CD4-positive, alpha-beta T cell (primary cell): ENCODE data around the gene IFNW1. TPM values are rescaled to one million over a fixed set of nuclear protein-coding genes. Genes with fewer than 3 reads are reported as not detected.
"Not testable (repeated sequence)": the region's sequence is repeated elsewhere in the genome, so short reads cannot be mapped to it uniquely, and the experiment has no call there.

ENCODE experiments used
- ATAC-seq: fragments of 200-7000 bp; cut with Tn5 transposase; one replicate; pipeline ENCODE4 v1.10.0; 2022; ENCODE audit warnings: mild to moderate bottlenecking; ENCODE audit not compliant: poor library complexity
- CTCF ChIA-PET: fragments of 350-600 bp; sonication (Branson Sonifier 250); formaldehyde crosslinking; loops from one replicate; lab custom pipeline; 2021; ENCODE audit warnings: antibody characterized with exemption, inconsistent platforms; lab: Charles Lee
- POLR2A ChIA-PET: fragments of 350-600 bp; sonication (Branson Sonifier 250); formaldehyde crosslinking; loops from one replicate; lab custom pipeline; 2021; ENCODE audit warnings: antibody characterized with exemption, inconsistent platforms; lab: Charles Lee
- DNase-seq, 14 experiments: peaks; one replicate each; pipeline ENCODE4 v3.0.0-alpha.2; 2013 to 2020; ENCODE audit warnings: mixed read lengths in 2 of 14
- H3K27ac ChIP-seq, 2 donors: one replicate each; pipeline versions ENCODE4 v1.5.1 to v1.7.0; 2013; ENCODE audit warnings: low read length in 2 of 2, low read depth in 1 of 2, mild to moderate bottlenecking in 1 of 2
- H3K27me3 ChIP-seq, 2 experiments: 1 replicate in 1 of 2; 2 replicates in 1 of 2; pipeline versions ENCODE4 v1.6.1 to v1.7.0; 2013; ENCODE audit warnings: low read length in 2 of 2, control low read depth in 1 of 2, mild to moderate bottlenecking in 1 of 2, moderate library complexity in 1 of 2; ENCODE audit not compliant: insufficient read depth in 2 of 2, control insufficient read depth in 1 of 2
- H3K36me3 ChIP-seq: one replicate; pipeline ENCODE4 v1.6.1; 2013; ENCODE audit warnings: low read length, control low read depth; ENCODE audit not compliant: insufficient read depth
- H3K4me1 ChIP-seq: one replicate; pipeline ENCODE4 v1.6.1; 2013; ENCODE audit warnings: low read length, control low read depth; ENCODE audit not compliant: insufficient read depth
- H3K4me3 ChIP-seq: one replicate; pipeline ENCODE4 v1.5.1; 2013; ENCODE audit warnings: mild to moderate bottlenecking, low read length, moderate library complexity
- H3K9me3 ChIP-seq, 2 experiments: 1 replicate in 1 of 2; 2 replicates in 1 of 2; pipeline versions ENCODE4 v1.6.1 to v1.7.0; 2013; ENCODE audit warnings: low read length in 2 of 2, mild to moderate bottlenecking in 2 of 2, control low read depth in 1 of 2, moderate library complexity in 1 of 2; ENCODE audit not compliant: control insufficient read depth in 1 of 2, insufficient read depth in 1 of 2
- H3K27ac Mint-ChIP-seq: one replicate; pipeline ENCODE4 v1.8.0; 2020; ENCODE audit warnings: mixed read lengths
- H3K27me3 Mint-ChIP-seq: one replicate; pipeline ENCODE4 v1.8.0; 2021; ENCODE audit warnings: mixed read lengths
- H3K36me3 Mint-ChIP-seq: one replicate; pipeline ENCODE4 v1.8.0; 2021; ENCODE audit warnings: low read depth, mixed read lengths
- H3K4me1 Mint-ChIP-seq: one replicate; pipeline ENCODE4 v1.8.0; 2021; ENCODE audit warnings: low read depth, mixed read lengths
- H3K4me3 Mint-ChIP-seq: one replicate; pipeline ENCODE4 v1.8.0; 2020; ENCODE audit warnings: mild to moderate bottlenecking, mixed read lengths
- H3K9me3 Mint-ChIP-seq: one replicate; pipeline ENCODE4 v1.8.0; 2020; ENCODE audit warnings: mixed read lengths
- CTCF ChIP-seq: fragments of 200-600 bp; IDR thresholded peaks from one replicate; pipeline ENCODE4 v1.8.0; 2022; ENCODE audit warnings: antibody characterized with exemption, mild to moderate bottlenecking
- intact Hi-C, 2 experiments: fragments of 100-400 bp; cut with DNase I in 1 of 2; cut with micrococcal nuclease in 1 of 2; formaldehyde crosslinking; loops; one replicate each; pipeline versions ENCODE4 v1.15.1 to v1.9.0; 2023 to 2025; cut with DNase I, micrococcal nuclease
- total RNA-seq, 174 experiments: library from RNA in 2 of 174; stranded (reverse) in 2 of 174; gene quantifications; one replicate each; pipeline ENCODE4 v1.2.3 and lab custom pipeline; 2021 to 2026

The IFNW1 gene
- total RNA-seq, 2 experiments from 2014 or later: not detected

- Mint-ChIP-seq H3K4me1 (no peaks in the 10 kb centered on the region), H3K27ac (no peak overlapping the region), H3K9me3 (no peaks in the 10 kb centered on the region), H3K4me3 (no peak overlapping the region), H3K27me3 (no peaks in the 10 kb centered on the region), H3K36me3 (no peaks in the 10 kb centered on the region)
- DNase-seq (no peak), ATAC-seq (no peak)
- Histone ChIP-seq H3K4me3 (no peak overlapping the region), H3K36me3 (no peaks in the 10 kb centered on the region), H3K4me1 (peaks cover 4% of the 10 kb centered on the region), H3K27me3 (no peaks in the 10 kb centered on the region), H3K27ac (no peak overlapping the region), H3K9me3 (no peaks in the 10 kb centered on the region)
- ChIA-PET POLR2A (no interaction called here), CTCF (no interaction called here)
- intact Hi-C loops: no loop called here
- TF ChIP-seq CTCF: no peak
Observed at GRCh38 chr9:21137020-21137419, 4.6 kb downstream of the IFNW1 start.

DNA sequence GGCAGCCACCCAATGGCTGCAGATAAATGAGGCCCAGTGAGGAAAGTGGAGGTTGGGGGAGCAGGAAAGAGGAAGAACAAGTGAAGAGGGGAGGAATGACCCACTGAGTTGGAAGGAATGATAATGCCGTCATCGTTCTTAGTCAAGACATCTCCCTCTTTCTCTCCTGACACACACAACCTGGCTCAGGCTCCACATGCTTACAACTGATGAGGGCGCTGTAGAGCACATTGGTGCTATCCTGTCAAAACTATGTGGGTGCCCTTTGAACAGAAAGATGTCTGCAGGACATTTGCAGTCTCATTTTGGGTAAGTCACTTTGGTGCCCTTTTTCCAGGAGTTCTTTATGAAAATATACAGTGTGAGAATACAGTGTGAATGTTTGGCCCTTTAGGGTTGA lies 5.9 kb downstream of the IFNW1 start:
- DNase-seq (no peak), ATAC-seq (no peak)
- TF ChIP-seq CTCF: no peak
- Histone ChIP-seq H3K27ac (no peak overlapping the region), H3K4me1 (no peaks in the 10 kb centered on the region), H3K36me3 (no peaks in the 10 kb centered on the region), H3K27me3 (no peaks in the 10 kb centered on the region), H3K9me3 (no peaks in the 10 kb centered on the region), H3K4me3 (no peak overlapping the region)
- ChIA-PET CTCF (no interaction called here), POLR2A (no interaction called here)
- Mint-ChIP-seq H3K27ac (no peak overlapping the region), H3K36me3 (no peaks in the 10 kb centered on the region), H3K4me3 (no peak overlapping the region), H3K9me3 (no peaks in the 10 kb centered on the region), H3K27me3 (no peaks in the 10 kb centered on the region), H3K4me1 (no peaks in the 10 kb centered on the region)
- intact Hi-C loops: no loop called here

DNA sequence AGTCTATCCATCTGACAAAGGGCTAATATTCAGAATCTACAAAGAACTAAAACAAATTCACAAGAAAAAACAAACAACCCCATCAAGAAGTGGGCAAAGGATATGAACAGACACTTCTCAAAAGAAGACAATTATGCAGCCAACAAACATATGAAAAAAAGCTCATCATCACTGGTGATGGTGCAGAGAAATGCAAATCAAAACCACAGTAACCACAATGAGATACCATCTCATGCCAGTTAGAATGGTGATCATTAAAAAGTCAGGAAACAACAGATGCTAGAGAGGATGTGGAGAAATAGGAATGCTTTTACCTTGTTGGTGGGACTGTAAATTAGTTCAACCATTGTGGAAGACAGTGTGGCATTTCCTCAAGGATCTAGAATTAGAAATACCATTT lies 13.4 kb downstream of the IFNW1 start:
- H3K9me3 ChIP-seq, H3K9me3 Mint-ChIP-seq, H3K4me3 Mint-ChIP-seq, H3K4me1 ChIP-seq, H3K36me3 Mint-ChIP-seq, H3K27ac Mint-ChIP-seq, H3K4me3 ChIP-seq, H3K27ac ChIP-seq, CTCF ChIA-PET, H3K4me1 Mint-ChIP-seq, intact Hi-C loops, H3K27me3 ChIP-seq, H3K36me3 ChIP-seq, POLR2A ChIA-PET, ATAC-seq, H3K27me3 Mint-ChIP-seq: not testable (repeated sequence)
- peak in 1 of 14 experiments; percentile 20 for DNase-seq

GRCh38 chr9:21121595-21122251 lies 19.9 kb downstream of the IFNW1 start:
- H3K36me3 Mint-ChIP-seq: no peaks in the 10 kb centered on the region
- no peaks in the 10 kb centered on the region for H3K9me3 Mint-ChIP-seq
- H3K4me1 Mint-ChIP-seq: no peaks in the 10 kb centered on the region
- no peaks in the 10 kb centered on the region for H3K27me3 ChIP-seq
- no peak for TF ChIP-seq CTCF
- ATAC-seq: no peak
- intact Hi-C loops: no loop called here
- no peak overlapping the region for H3K27ac Mint-ChIP-seq
- no peaks in the 10 kb centered on the region for H3K4me1 ChIP-seq
- no peaks in the 10 kb centered on the region for H3K9me3 ChIP-seq
- H3K4me3 ChIP-seq: no peak overlapping the region
- no peak overlapping the region for H3K4me3 Mint-ChIP-seq
- ChIA-PET CTCF (no interaction called here), POLR2A (no interaction called here)
- H3K36me3 ChIP-seq: no peaks in the 10 kb centered on the region
- H3K27ac ChIP-seq: no peak overlapping the region
- H3K27me3 Mint-ChIP-seq: no peaks in the 10 kb centered on the region
- no peak for DNase-seq
